ENCODE data around the gene ANKRD29.

GRCh38 chr18:23689031-23689615, 26.4 kb upstream of the ANKRD29 start, which contains the start of gene LAMA3:
- TF ChIP-seq EZH2 (IDR thresholded peaks at IDR 0.05) (no peak), POLR2AphosphoS5 (IDR thresholded peaks at IDR 0.05; ENCODE audit: borderline replicate concordance, low read depth, low read length) (no peak)

Measured in SK-N-MC (cell line).